HG03064 (cell line): Measurements from ENCODE around the gene NPIPA8.
"Not testable (repeated sequence)": the region's sequence is repeated elsewhere in the genome, so short reads cannot be mapped to it uniquely, and the experiment has no call there.

Experiments used
- ATAC-seq: cut with Tn5 transposase; IDR thresholded peaks from one replicate; pipeline ENCODE4 v1.9.1; 2021; ENCODE audit warnings: low read depth; ENCODE audit not compliant: unreplicated experiment

Gene NPIPA8

DNA sequence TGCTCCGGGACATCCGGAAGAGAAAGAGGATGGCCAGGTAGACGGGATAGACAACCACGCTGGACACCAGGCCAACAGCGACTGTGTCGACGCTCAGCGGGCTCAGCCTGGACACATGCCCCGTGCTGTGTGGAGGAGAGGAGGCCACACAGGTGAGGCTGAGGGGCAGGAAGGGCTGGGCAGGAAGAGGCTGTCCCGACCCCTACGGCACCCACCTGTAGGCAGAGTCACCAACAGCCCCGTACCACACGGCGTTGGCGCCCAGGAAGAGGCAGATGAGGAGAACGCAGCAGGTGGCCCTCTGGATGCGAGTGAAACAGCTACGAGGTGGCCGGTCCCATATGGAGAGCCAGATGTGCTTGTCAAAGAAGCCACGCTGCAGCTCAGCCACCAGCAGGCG, at the start of gene NPIPA8:
Gene NPIPA8, minus strand, starts transcription at position 101 of the 400 bp plus-strand sequence. CDS start 4,074 bp downstream, outside the sequence.
- ATAC-seq: not testable (repeated sequence)

DNA sequence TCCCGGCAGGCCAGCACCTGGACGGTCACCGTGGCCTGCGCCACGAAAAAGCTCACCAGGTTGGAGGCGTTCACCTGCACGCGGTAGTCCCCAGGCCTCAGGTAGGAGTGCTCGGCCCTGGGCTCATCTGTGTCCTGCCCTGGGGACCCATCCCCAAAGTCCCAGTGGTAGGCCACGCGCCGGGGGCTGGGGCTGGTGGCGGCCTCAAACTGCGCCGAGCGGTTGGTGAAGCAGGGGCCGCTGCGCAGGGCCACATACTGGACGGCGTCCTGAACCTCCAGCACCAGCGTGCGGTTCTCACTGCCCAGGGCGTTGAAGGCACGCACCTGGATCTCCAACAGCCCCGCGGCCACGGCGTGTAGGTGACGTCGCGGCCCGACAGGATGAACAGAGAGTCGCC, 48.7 kb upstream of the NPIPA8 start:
- not testable (repeated sequence) for ATAC-seq

DNA sequence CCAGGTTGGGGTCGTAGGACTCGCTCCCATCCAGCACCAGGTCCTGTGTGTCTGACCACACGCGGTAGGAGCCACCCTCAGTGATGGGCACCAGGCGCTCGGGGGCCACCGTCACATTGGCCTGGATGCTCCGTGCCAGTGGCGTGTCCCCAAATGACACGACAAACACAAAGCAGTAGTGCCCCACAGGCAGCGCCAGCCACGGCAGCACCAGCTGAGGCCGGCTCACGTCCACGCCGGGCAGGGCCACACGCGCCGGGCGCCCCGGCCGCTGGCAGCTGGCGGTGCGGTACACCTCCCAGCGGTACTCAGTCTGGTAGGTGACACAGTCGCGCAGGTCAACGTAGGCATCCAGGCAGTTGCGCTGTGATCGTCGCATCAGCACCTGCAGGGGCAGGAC, 48.3 kb upstream of the NPIPA8 start:
- not testable (repeated sequence) for ATAC-seq

DNA sequence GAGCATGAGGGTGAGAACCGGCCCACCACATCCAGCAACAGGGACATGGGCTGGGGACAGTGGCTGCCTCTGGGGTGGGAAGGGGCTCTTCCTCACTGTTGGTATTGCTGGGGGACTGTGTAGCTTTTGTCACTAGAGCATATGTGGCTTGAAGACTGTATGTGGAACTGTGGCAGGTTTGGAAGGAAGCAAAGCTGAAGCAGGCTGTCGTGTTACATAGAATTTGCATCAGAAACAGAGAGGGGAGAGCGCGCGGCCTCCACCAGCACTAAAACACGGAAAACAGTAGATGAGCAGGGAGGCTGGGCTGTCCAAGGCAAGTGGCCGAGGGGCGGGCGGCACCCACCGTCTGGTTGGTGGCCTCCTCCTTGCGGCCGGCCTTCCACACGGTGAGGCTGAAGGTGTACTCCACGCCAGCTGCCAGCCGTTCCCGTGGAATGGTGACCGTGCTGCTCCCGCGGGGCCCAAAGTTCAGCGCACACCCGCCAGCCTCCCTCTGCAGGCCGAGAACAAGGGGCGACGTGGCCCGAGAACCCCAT, 47.6 kb upstream of the NPIPA8 start:
- ATAC-seq: not testable (repeated sequence)

- not testable (repeated sequence) for ATAC-seq
Measured at GRCh38 chr16:18382696-18383095, 46.2 kb upstream of the NPIPA8 start.

GRCh38 chr16:18347742-18348141, 11.2 kb upstream of the NPIPA8 start:
- not testable (repeated sequence) for ATAC-seq

GRCh38 chr16:18346993-18347392, 10.5 kb upstream of the NPIPA8 start:
- not testable (repeated sequence) for ATAC-seq

DNA sequence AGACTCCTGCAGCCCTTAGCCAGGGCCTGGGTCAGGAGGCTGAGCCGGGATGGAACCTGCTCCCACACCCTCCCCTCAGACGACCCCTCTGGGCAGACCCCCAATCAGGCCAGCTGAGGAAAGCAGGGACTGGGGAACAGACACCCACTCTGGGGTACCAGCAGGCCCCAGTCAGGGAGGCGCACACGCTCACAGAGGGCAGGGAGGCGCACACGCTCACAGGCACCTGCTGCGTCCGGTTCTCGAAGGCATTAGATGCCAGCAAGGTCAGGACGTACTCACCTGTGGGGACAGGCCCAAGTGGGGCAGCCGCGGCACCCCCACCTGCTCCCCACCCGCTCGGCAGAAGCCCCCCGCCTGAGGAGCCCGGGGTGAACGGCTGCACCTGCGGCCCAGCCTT, 8.1 kb upstream of the NPIPA8 start:
- ATAC-seq: not testable (repeated sequence)

DNA sequence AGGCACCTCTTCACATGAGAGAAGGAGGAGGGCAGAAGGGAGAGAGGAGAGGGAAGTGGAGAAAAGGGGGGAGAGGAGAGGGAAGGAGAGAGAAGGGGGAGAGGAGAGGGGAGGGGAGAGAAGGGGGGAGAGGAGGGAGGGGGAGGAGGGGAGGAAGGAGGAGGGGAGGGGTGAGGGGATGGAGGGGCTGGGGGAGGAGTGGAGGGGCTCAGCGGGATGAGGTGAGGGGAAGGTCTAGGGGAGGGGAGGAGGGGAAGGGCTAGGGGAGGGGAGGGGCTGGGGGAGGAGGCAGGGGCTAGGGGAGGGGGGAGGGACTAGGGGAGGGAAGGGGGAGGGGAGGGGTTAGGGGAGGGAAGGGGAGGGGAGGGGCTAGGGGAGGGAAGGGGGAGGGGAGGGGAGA, 5.5 kb upstream of the NPIPA8 start:
- ATAC-seq: not testable (repeated sequence)

- not testable (repeated sequence) for ATAC-seq
Measured at GRCh38 chr16:18341417-18341960, 5.0 kb upstream of the NPIPA8 start.

DNA sequence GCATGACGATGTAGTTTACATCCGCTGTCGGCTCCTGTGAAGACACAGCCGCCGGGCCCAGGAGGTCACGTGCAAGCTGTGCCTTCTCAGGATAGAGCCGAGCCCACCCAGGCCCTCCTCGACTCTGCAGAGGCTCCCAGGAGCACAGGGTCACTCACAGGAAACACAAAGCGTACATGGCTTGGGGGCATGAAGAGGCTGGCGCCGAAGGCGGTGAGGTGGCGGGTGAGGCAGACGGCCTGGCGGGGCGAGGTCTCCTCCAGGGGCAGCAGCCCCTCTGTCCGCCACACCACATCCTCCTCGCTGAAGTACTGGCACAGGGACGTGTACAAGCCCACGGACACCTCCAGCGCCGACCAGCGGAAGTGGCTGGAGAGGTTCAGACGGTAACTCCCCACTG, 2.7 kb upstream of the NPIPA8 start:
- ATAC-seq: not testable (repeated sequence)

- not testable (repeated sequence) for ATAC-seq
Measured at GRCh38 chr16:18311811-18312210, 24.7 kb downstream of the NPIPA8 start.

- not testable (repeated sequence) for ATAC-seq
Measured at GRCh38 chr16:18309159-18309558, 27.4 kb downstream of the NPIPA8 start.

DNA sequence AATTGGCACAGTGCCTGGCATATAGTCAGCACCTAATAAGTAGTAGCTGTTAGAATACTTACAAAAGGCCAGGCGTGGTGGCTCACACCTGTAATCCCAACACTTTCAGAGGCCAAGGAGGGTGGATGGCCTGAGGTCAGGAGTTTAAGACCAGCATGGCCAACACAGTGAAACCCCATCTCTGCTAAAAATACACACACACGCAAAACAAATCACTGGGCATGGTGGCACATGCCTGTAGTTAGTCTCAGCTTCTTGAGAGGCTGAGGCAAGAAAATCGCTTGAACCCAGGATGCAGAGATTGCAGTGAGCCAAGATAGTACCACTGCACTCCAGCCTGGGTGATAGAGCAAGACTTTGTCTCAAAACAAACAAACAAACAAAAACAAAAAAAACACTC, 29.3 kb downstream of the NPIPA8 start:
- ATAC-seq: not testable (repeated sequence)

DNA sequence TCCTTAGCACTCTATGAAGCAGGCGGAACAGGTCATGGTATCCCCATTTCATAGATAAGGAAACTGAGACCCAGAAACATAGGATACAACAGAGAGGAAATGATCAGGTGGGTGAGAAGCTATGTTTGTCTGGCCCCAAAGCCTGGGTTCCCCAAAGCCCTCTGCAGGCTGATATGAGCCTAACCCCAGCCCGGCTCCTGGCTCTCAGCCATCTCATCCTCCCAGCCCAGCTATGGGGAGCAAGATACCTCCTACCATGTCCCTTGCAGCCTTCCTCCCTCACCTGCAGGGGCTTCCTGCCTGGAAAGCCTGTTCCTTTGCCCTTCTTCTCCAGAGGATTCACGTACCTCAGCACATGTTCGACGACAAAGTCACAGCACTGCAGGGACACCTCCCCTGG, 30.5 kb downstream of the NPIPA8 start:
- not testable (repeated sequence) for ATAC-seq

- not testable (repeated sequence) for ATAC-seq
Measured at GRCh38 chr16:18303059-18303706, 33.4 kb downstream of the NPIPA8 start.

GRCh38 chr16:18297714-18298113, 38.8 kb downstream of the NPIPA8 start:
- ATAC-seq: not testable (repeated sequence)

DNA sequence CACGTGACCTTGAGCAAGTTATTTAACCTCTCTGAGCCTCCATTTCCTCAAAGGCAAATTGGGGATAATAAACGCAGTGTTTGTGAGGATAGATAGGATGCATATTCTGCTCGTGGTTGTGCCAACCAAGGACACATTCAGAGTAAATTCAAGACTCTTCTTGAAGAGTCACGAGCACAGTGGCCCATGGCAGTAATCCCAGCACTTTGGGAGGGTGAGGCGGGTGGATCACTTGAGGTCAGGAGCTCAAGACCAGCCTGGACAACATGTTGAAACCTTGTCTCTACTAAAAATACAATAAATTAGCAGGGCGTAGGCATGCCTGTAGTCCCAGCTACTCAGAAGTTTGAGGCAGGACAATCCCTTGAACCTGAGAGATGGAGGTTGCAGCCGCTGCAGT, 39.6 kb downstream of the NPIPA8 start:
- ATAC-seq: not testable (repeated sequence)

GRCh38 chr16:18294371-18294770, 42.2 kb downstream of the NPIPA8 start:
- ATAC-seq: not testable (repeated sequence)

GRCh38 chr16:18293337-18293956, 43.1 kb downstream of the NPIPA8 start:
- not testable (repeated sequence) for ATAC-seq

GRCh38 chr16:18290959-18291358, 45.6 kb downstream of the NPIPA8 start:
- ATAC-seq: not testable (repeated sequence)
